GM12891 (cell line): ENCODE data around the gene SPATS2.

Source experiments
- PAX5 ChIP-seq: IDR thresholded peaks from 2 replicates; pipeline ENCODE4 v1.6.1; 2011; ENCODE audit warnings: low read length, moderate library complexity, mild to moderate bottlenecking; ENCODE audit not compliant: insufficient read depth, severe bottlenecking
- POLR2A ChIP-seq: IDR thresholded peaks from 2 replicates; pipeline ENCODE4 v1.6.1; 2011; ENCODE audit warnings: low read depth, low read length, control low read depth
- POLR2AphosphoS5 ChIP-seq: IDR thresholded peaks from 2 replicates; pipeline ENCODE4 v1.6.1; 2011; ENCODE audit warnings: low read depth, low read length, control low read depth
- TAF1 ChIP-seq: IDR thresholded peaks from 2 replicates; pipeline ENCODE4 v1.6.1; 2011; ENCODE audit warnings: low read depth, low read length, control low read depth

DNA sequence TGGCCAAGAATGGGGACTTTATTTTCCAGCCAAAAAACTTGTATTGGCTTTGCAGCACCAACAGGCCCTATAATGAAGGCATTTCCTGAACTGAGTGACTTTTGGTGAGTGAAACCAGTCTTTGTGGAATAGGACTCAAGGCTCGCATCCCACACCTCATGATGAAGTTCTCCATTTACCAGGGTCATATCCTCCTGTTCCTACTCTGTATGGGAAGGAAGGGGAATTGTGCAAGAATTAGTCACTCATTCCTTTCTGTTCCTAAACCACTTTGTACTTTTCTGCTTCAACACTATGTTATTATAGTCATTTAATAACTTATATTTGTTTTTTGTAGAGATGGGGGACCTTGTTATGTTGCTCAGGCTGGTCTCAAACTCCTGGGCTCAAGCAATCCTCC is 2.3 kb upstream of the SPATS2 start:
- TF ChIP-seq POLR2A (no peak), POLR2AphosphoS5 (no peak), TAF1 (no peak), PAX5 (no peak)
